ENCODE data around the gene TOP3B. TPM values are rescaled to one million over a fixed set of nuclear protein-coding genes. Genes with fewer than 3 reads are reported as not detected.

Gene TOP3B
- total RNA-seq, 1 donor from 2014 or later, result 40.9 TPM

DNA sequence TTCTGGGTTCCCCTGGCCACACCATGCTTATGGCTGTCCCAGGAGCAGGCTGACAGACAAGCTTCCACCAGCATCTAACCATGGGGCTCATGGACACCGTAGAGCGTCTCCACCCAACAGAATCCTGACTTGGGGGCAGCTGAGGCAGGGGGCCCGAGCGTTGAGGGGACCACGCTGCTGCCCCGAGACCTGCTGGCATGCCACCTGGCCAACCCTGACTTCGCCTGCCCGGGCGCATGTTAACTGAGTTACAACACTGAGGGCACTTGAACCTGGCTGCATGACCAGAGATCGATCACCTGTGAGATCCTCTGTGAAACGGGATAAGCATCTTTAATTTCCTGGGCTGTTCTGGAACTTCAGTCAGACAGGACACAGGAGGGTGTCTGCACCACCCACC lies 43.7 kb downstream of the TOP3B start:
- intact Hi-C loops (cut with micrococcal nuclease), result loop anchor here (2.0 kb wide), 2 partner anchors 14 to 226 kb away; partner anchors contain the start of gene PPM1F
- H3K4me3 Mint-ChIP-seq (ENCODE audit: low read depth), result no peak overlapping the region
- H3K27ac Mint-ChIP-seq, result peak overlapping the region; percentile 32
- no peaks in the 10 kb centered on the region for H3K27me3 Mint-ChIP-seq (ENCODE audit: low read depth)
- H3K36me3 Mint-ChIP-seq (ENCODE audit: low read depth), result peaks cover 9% of the 10 kb centered on the region
- H3K4me1 Mint-ChIP-seq (ENCODE audit: low read depth), result peaks cover 38% of the 10 kb centered on the region
- H3K9me3 Mint-ChIP-seq, result no peaks in the 10 kb centered on the region
- DNase-seq (ENCODE audit: low spot score), result no peak

GRCh38 chr22:21938071-21938822 lies 44.3 kb downstream of the TOP3B start:
- intact Hi-C loops (cut with micrococcal nuclease), result loop anchor here (2.0 kb wide), 2 partner anchors 15 to 225 kb away; partner anchors contain the start of gene PPM1F
- Mint-ChIP-seq H3K27me3 (ENCODE audit: low read depth) (no peaks in the 10 kb centered on the region), H3K4me1 (ENCODE audit: low read depth) (peaks cover 38% of the 10 kb centered on the region), H3K36me3 (ENCODE audit: low read depth) (peaks cover 9% of the 10 kb centered on the region), H3K27ac (peak overlapping the region; percentile 70), H3K4me3 (ENCODE audit: low read depth) (peak overlapping the region; percentile 78), H3K9me3 (no peaks in the 10 kb centered on the region)
- peak; percentile 86 for DNase-seq (ENCODE audit: low spot score)

DNA sequence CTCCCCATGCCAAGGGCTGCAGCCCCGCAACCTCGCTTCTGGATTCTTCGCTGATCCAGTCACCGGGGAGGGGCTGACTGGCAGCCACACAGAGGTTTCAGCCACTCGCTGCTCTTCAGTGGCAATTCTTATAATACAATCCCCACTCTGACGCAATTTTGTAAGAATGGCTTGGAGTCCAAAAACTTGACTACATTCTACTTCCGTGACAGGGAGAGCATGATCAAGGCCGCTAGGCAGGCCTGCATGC lies 44.8 kb downstream of the TOP3B start:
- peak overlapping the region; percentile 78 for H3K4me3 Mint-ChIP-seq (ENCODE audit: low read depth)
- DNase-seq (ENCODE audit: low spot score), result no peak
- peaks cover 35% of the 10 kb centered on the region for H3K4me1 Mint-ChIP-seq (ENCODE audit: low read depth)
- peaks cover 9% of the 10 kb centered on the region for H3K36me3 Mint-ChIP-seq (ENCODE audit: low read depth)
- H3K27me3 Mint-ChIP-seq (ENCODE audit: low read depth), result no peaks in the 10 kb centered on the region
- intact Hi-C loops (cut with micrococcal nuclease), result loop anchor here (2.0 kb wide), 2 partner anchors 15 to 225 kb away; partner anchors contain the start of gene PPM1F
- H3K27ac Mint-ChIP-seq, result no peak overlapping the region
- H3K9me3 Mint-ChIP-seq, result no peaks in the 10 kb centered on the region

GRCh38 chr22:21937041-21937820 lies 45.4 kb downstream of the TOP3B start:
- Mint-ChIP-seq H3K9me3 (no peaks in the 10 kb centered on the region), H3K36me3 (ENCODE audit: low read depth) (peaks cover 9% of the 10 kb centered on the region), H3K27me3 (ENCODE audit: low read depth) (no peaks in the 10 kb centered on the region), H3K4me3 (ENCODE audit: low read depth) (no peak overlapping the region), H3K27ac (no peak overlapping the region), H3K4me1 (ENCODE audit: low read depth) (peaks cover 30% of the 10 kb centered on the region)
- no peak for DNase-seq (ENCODE audit: low spot score)
- intact Hi-C loops (cut with micrococcal nuclease), result no loop called here

- H3K9me3 Mint-ChIP-seq, result no peaks in the 10 kb centered on the region
- H3K27ac Mint-ChIP-seq, result no peak overlapping the region
- no peak for DNase-seq (ENCODE audit: low spot score)
- peaks cover 9% of the 10 kb centered on the region for H3K36me3 Mint-ChIP-seq (ENCODE audit: low read depth)
- intact Hi-C loops (cut with micrococcal nuclease), result no loop called here
- no peaks in the 10 kb centered on the region for H3K27me3 Mint-ChIP-seq (ENCODE audit: low read depth)
- H3K4me1 Mint-ChIP-seq (ENCODE audit: low read depth), result peaks cover 23% of the 10 kb centered on the region
- no peak overlapping the region for H3K4me3 Mint-ChIP-seq (ENCODE audit: low read depth)
These were observed 46.3 kb downstream of the TOP3B start for GRCh38 chr22:21936151-21936775.

DNA sequence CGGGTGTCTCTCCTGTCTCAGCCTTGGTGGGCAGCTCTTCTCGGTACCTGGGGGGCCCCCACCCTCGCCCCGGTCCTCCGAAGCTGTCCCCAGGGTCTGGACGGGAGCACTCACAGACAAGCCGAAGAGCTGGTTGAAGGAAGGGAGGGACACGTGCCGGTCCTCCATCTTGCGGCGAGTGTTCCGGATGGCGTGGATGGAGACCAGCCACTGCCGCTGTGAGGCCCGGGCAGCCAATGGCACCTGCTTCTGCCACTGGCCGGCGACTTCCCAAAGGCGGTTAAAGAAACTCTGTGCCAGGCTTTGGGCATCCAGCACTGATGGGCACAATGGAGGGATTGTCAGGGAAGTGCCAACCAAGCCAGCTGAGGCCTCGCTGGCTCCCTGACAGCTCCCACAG lies 48.7 kb downstream of the TOP3B start:
- peaks cover 10% of the 10 kb centered on the region for H3K36me3 Mint-ChIP-seq (ENCODE audit: low read depth)
- H3K27me3 Mint-ChIP-seq (ENCODE audit: low read depth), result no peaks in the 10 kb centered on the region
- no peak overlapping the region for H3K27ac Mint-ChIP-seq
- H3K4me3 Mint-ChIP-seq (ENCODE audit: low read depth), result no peak overlapping the region
- peaks cover 8% of the 10 kb centered on the region for H3K4me1 Mint-ChIP-seq (ENCODE audit: low read depth)
- no peak for DNase-seq (ENCODE audit: low spot score)
- no peaks in the 10 kb centered on the region for H3K9me3 Mint-ChIP-seq
- intact Hi-C loops (cut with micrococcal nuclease), result no loop called here

DNA sequence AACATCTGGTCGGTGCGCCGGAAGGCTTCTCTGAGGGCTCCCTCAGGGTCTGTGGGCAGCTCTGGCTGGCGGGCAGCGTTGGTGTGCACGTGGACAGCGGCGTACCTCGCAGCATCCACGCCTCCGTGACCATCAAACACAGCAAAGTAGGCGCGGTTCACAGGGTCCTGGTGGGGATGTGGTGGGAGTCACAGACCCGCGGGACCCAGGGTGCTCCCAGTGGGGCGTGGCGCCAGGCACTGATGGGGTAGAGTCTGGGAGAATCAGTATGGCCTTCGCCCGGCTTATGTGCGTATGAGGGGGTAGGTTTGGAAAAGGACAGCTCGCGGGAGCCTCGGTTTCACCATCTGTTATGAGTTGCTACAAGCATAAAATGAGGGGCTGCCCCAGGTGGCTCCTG lies 49.2 kb downstream of the TOP3B start:
- Mint-ChIP-seq H3K27me3 (ENCODE audit: low read depth) (no peaks in the 10 kb centered on the region), H3K4me1 (ENCODE audit: low read depth) (peaks cover 4% of the 10 kb centered on the region), H3K9me3 (no peaks in the 10 kb centered on the region), H3K36me3 (ENCODE audit: low read depth) (peaks cover 10% of the 10 kb centered on the region), H3K4me3 (ENCODE audit: low read depth) (no peak overlapping the region), H3K27ac (no peak overlapping the region)
- DNase-seq (ENCODE audit: low spot score), result no peak
- intact Hi-C loops (cut with micrococcal nuclease), result no loop called here

DNA sequence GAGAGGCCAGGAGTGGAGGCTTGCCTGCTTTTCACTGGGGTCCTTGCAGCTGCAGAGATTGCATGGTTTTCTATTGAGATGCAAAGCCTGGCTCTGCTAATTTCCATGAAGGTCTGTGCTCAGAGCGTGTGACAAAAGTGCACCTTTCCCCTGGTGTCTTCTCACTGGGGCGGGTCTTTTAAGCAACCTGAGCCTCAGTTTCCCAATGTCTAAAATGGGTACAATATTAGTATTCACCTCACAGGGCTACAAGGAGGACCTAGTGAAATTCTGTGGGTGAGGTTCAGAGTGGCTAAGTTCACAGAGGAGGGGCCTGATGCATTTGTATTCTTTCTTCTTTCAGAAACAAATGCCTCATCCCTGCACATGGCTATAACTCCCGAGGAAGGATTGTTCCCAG lies 50.2 kb downstream of the TOP3B start:
- H3K27ac Mint-ChIP-seq, result no peak overlapping the region
- no peaks in the 10 kb centered on the region for H3K4me1 Mint-ChIP-seq (ENCODE audit: low read depth)
- intact Hi-C loops (cut with micrococcal nuclease), result no loop called here
- peaks cover 10% of the 10 kb centered on the region for H3K36me3 Mint-ChIP-seq (ENCODE audit: low read depth)
- H3K9me3 Mint-ChIP-seq, result no peaks in the 10 kb centered on the region
- DNase-seq (ENCODE audit: low spot score), result no peak
- H3K4me3 Mint-ChIP-seq (ENCODE audit: low read depth), result no peak overlapping the region
- H3K27me3 Mint-ChIP-seq (ENCODE audit: low read depth), result no peaks in the 10 kb centered on the region

DNA sequence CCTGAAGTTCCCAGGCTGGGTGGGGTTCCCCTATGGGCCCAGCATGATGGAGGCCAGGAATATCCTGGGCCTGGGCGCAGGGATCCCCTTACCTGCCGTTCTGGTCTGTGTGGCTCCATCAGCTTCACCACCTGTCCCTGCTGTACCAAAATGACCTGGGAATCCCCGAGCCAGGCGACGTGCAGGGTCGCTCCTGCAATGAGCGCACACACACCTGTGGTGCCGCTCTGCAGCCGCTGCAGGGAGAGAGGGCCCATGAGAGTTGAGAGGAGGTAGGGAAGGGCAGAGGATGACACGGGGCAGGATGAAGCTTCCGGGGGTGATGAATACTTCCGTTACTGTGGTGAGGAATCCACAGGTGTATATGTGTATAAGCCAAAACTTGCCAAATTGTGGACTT lies 51.5 kb downstream of the TOP3B start:
- Mint-ChIP-seq H3K27me3 (ENCODE audit: low read depth) (no peaks in the 10 kb centered on the region), H3K4me1 (ENCODE audit: low read depth) (no peaks in the 10 kb centered on the region), H3K4me3 (ENCODE audit: low read depth) (no peak overlapping the region), H3K36me3 (ENCODE audit: low read depth) (peaks cover 5% of the 10 kb centered on the region), H3K9me3 (no peaks in the 10 kb centered on the region), H3K27ac (no peak overlapping the region)
- DNase-seq (ENCODE audit: low spot score), result no peak
- intact Hi-C loops (cut with micrococcal nuclease), result no loop called here

GRCh38 chr22:21929253-21929652 lies 53.3 kb downstream of the TOP3B start:
- no peak overlapping the region for H3K4me3 Mint-ChIP-seq (ENCODE audit: low read depth)

DNA sequence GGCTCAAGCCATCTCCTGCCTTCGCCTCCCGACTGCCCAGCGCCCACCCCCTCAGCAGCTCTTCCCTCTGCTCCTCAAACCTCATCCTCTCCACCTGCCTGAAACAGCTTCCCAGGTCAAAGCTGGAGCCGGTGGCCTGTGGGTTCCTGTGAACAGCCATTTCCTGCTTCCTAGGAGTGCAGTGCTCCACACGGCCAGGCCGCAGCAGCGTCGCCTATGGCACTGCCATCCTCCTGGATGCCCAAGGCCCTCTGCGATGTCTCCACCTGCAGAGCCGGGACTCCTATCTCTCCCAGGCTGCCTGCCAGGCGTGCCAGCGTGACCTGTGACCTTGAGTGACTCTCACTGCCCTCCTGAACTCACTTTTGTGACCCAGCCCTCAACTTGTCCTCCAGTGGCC lies 54.5 kb downstream of the TOP3B start:
- Mint-ChIP-seq H3K36me3 (ENCODE audit: low read depth) (peaks cover 5% of the 10 kb centered on the region), H3K9me3 (no peaks in the 10 kb centered on the region), H3K4me1 (ENCODE audit: low read depth) (no peaks in the 10 kb centered on the region), H3K27me3 (ENCODE audit: low read depth) (no peaks in the 10 kb centered on the region), H3K27ac (no peak overlapping the region), H3K4me3 (ENCODE audit: low read depth) (no peak overlapping the region)
- intact Hi-C loops (cut with micrococcal nuclease), result no loop called here
- DNase-seq (ENCODE audit: low spot score), result no peak

More at GRCh38 chr22:21929253-21929652, 53.3 kb downstream of the TOP3B start:
- no peak overlapping the region for H3K27ac Mint-ChIP-seq
- intact Hi-C loops (cut with micrococcal nuclease), result no loop called here
- H3K4me1 Mint-ChIP-seq (ENCODE audit: low read depth), result no peaks in the 10 kb centered on the region
- H3K36me3 Mint-ChIP-seq (ENCODE audit: low read depth), result peaks cover 5% of the 10 kb centered on the region
- no peaks in the 10 kb centered on the region for H3K9me3 Mint-ChIP-seq
- H3K27me3 Mint-ChIP-seq (ENCODE audit: low read depth), result no peaks in the 10 kb centered on the region
- DNase-seq (ENCODE audit: low spot score), result no peak

GRCh38 chr22:21927174-21927823 lies 55.3 kb downstream of the TOP3B start:
- Mint-ChIP-seq H3K27ac (no peak overlapping the region), H3K4me3 (ENCODE audit: low read depth) (no peak overlapping the region), H3K4me1 (ENCODE audit: low read depth) (no peaks in the 10 kb centered on the region), H3K27me3 (ENCODE audit: low read depth) (no peaks in the 10 kb centered on the region), H3K36me3 (ENCODE audit: low read depth) (peaks cover 5% of the 10 kb centered on the region), H3K9me3 (no peaks in the 10 kb centered on the region)
- intact Hi-C loops (cut with micrococcal nuclease), result no loop called here
- no peak for DNase-seq (ENCODE audit: low spot score)

All from activated T-helper 2 cell treated with anti-CD3 and anti-CD28 coated beads, Interferon-gamma antibody, Interleukin-2, Interleukin-4, amounts not matched to agents 10 μg/mL and 5 μg/mL and 100 μg/mL, durations not matched to agents 14 hours and 24 hours and 36 hours (primary cell).